Suprapubic skin (tissue), 4 donors: ENCODE results near the gene IL31. TPM values are rescaled to one million over a fixed set of nuclear protein-coding genes. Genes with fewer than 3 reads are reported as not detected.

Source experiments
- DNase-seq, 2 donors: peaks; one replicate each; pipeline ENCODE4 v3.0.0-alpha.2; 2019; ENCODE audit warnings: low spot score in 2 of 2
- H3K27ac ChIP-seq: fragments of 200-600 bp; sonication (generic); one replicate; pipeline ENCODE4 v1.5.1; 2019
- H3K27me3 ChIP-seq: fragments of 200-600 bp; sonication (generic); one replicate; pipeline ENCODE4 v1.5.1; 2019
- H3K36me3 ChIP-seq: fragments of 200-600 bp; sonication (generic); one replicate; pipeline ENCODE4 v1.5.1; 2019
- H3K4me1 ChIP-seq: fragments of 200-600 bp; sonication (generic); one replicate; pipeline ENCODE4 v1.5.1; 2019
- H3K4me3 ChIP-seq: fragments of 200-600 bp; sonication (generic); one replicate; pipeline ENCODE4 v1.5.1; 2019; ENCODE audit warnings: mild to moderate bottlenecking
- H3K9me3 ChIP-seq: fragments of 200-600 bp; sonication (generic); one replicate; pipeline ENCODE4 v1.5.1; 2019
- EP300 ChIP-seq: sonication (generic); formaldehyde crosslinking; IDR thresholded peaks from one replicate; pipeline ENCODE4 v1.6.1; 2017; ENCODE audit warnings: antibody characterized with exemption
- POLR2A ChIP-seq, 2 donors: fragments of 450-650 bp; IDR thresholded peaks; one replicate each; pipeline ENCODE4 v1.6.1; 2017; ENCODE audit warnings: antibody characterized with exemption in 2 of 2, mild to moderate bottlenecking in 2 of 2, moderate library complexity in 2 of 2
- POLR2AphosphoS5 ChIP-seq, 3 donors: sonication (generic); formaldehyde crosslinking; IDR thresholded peaks; one replicate each; pipeline ENCODE4 v1.6.1; 2017; ENCODE audit warnings: antibody characterized with exemption in 3 of 3
- WGBS: methylation state at CpG from one replicate; pipeline ENCODE4 v1.1.5; 2018; 5-methylcytosine and 5-hydroxymethylcytosine counted together
- total RNA-seq, 4 donors: library from RNA; depleted of rRNA; stranded (reverse); fragments of >200 nt; gene quantifications; one replicate each; pipeline ENCODE4 v1.1.0, GENCODE V29; 2016
- TF ChIP-seq, protein P1 (sequence below), 2 donors: fragments of 200-600 bp in 1 of 2; fragments of 450-650 bp in 1 of 2; sonication (generic) in 1 of 2; IDR thresholded peaks; one replicate each; pipeline ENCODE4 v1.5.1; 2016 to 2019; ENCODE audit warnings: antibody characterized with exemption in 2 of 2, mild to moderate bottlenecking in 1 of 2, moderate library complexity in 1 of 2

IL31 gene
- total RNA-seq, 4 donors from 2014 or later: not detected

DNA sequence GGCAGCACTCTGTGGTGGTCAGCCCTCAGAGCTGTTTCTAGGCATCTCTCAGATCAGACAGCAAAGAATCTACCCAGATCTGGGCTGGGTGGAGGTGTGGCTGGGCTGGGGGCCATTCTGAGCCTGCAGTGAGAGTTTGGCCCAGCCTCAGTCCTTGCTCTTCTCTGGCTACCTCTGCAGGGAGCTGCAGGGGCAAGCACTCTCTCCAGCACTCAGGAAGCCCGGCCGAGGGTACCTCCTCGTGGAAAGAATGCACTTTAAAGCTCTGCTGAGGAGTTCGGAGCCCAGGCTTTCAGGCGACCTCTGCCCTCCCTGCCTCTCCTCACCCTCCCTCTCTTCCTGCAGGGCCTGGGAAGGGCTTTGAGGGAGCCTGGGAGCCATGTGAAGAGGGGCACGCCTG, 31.2 kb downstream of the IL31 start:
- no peak for DNase-seq
- WGBS: 100% methylated on average over 1 of the region's 6 CpGs
- TF ChIP-seq, protein P1, sequence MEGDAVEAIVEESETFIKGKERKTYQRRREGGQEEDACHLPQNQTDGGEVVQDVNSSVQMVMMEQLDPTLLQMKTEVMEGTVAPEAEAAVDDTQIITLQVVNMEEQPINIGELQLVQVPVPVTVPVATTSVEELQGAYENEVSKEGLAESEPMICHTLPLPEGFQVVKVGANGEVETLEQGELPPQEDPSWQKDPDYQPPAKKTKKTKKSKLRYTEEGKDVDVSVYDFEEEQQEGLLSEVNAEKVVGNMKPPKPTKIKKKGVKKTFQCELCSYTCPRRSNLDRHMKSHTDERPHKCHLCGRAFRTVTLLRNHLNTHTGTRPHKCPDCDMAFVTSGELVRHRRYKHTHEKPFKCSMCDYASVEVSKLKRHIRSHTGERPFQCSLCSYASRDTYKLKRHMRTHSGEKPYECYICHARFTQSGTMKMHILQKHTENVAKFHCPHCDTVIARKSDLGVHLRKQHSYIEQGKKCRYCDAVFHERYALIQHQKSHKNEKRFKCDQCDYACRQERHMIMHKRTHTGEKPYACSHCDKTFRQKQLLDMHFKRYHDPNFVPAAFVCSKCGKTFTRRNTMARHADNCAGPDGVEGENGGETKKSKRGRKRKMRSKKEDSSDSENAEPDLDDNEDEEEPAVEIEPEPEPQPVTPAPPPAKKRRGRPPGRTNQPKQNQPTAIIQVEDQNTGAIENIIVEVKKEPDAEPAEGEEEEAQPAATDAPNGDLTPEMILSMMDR (IDR thresholded peaks at IDR 0.05): no peak
- TF ChIP-seq POLR2AphosphoS5 (IDR thresholded peaks at IDR 0.05) (no peak), EP300 (no peak), POLR2A (IDR thresholded peaks at IDR 0.05) (no peak)
- no peak overlapping the region for H3K4me3 ChIP-seq
- H3K27ac ChIP-seq: no peak overlapping the region
- no peaks in the 10 kb centered on the region for H3K9me3 ChIP-seq
- H3K4me1 ChIP-seq: peaks cover 4% of the 10 kb centered on the region
- H3K27me3 ChIP-seq: no peaks in the 10 kb centered on the region
- H3K36me3 ChIP-seq: peaks cover 59% of the 10 kb centered on the region

DNA sequence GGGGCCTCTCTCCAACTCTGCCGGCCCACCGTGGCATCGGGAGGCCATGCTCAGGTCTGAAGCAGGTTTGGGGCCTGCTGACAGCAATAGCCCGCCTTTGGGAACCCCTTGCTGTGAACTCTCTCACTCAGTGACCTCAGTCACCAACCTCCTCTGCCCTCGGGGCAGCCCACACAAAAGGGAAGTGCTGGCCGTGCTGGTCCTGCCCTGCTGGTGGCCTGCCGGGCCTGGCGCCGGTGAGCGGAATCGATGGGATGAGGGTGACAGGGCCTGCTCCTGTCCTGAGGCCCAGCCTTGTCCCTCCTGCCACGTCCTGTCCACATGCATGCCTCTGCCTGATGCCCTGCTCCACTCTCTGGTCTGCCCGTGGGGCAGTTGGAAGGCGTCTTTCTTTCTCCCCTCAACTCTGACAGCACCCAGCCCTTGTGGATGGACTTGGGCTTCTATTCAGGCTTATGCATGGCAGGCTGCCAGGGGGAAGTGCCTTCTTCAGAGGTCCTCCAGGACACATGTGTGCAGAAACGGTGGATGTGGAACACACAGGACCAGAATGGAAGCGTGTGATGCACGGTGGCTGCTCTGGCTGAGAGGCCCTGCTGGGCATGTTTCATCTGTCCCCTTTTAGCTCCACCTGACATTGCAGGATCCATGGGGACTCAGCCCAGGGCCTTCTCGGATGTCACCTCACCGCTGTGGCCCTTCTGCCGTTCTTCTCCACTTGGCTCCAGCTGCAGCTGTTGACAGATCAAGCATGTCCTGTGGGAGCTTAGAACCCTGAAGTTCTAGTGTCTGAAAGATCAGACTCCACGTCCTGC, 31.9 kb downstream of the IL31 start:
- H3K4me1 ChIP-seq: peaks cover 4% of the 10 kb centered on the region
- H3K36me3 ChIP-seq: peaks cover 59% of the 10 kb centered on the region
- H3K27me3 ChIP-seq: no peaks in the 10 kb centered on the region
- TF ChIP-seq POLR2A (IDR thresholded peaks at IDR 0.05): no peak
- no peak for TF ChIP-seq POLR2AphosphoS5 (IDR thresholded peaks at IDR 0.05)
- no peak for TF ChIP-seq EP300
- TF ChIP-seq, protein P1 (IDR thresholded peaks at IDR 0.05): no peak
- WGBS: 77% methylated on average over 13 of the region's 21 CpGs
- no peak overlapping the region for H3K4me3 ChIP-seq
- no peak for DNase-seq
- no peaks in the 10 kb centered on the region for H3K9me3 ChIP-seq
- H3K27ac ChIP-seq: no peak overlapping the region

- peaks cover 63% of the 10 kb centered on the region for H3K36me3 ChIP-seq
- H3K27ac ChIP-seq: no peak overlapping the region
- TF ChIP-seq POLR2AphosphoS5 (IDR thresholded peaks at IDR 0.05) (no peak), EP300 (no peak), POLR2A (IDR thresholded peaks at IDR 0.05) (no peak)
- TF ChIP-seq, protein P1 (IDR thresholded peaks at IDR 0.05): no peak
- peaks cover 4% of the 10 kb centered on the region for H3K4me1 ChIP-seq
- 94% methylated on average over 18 of the region's 19 CpGs for WGBS
- no peaks in the 10 kb centered on the region for H3K27me3 ChIP-seq
- no peaks in the 10 kb centered on the region for H3K9me3 ChIP-seq
- no peak for DNase-seq
- no peak overlapping the region for H3K4me3 ChIP-seq
Observed at GRCh38 chr12:122140467-122141257, 33.4 kb downstream of the IL31 start.

GRCh38 chr12:122139941-122140340, 34.1 kb downstream of the IL31 start:
- Histone ChIP-seq H3K27ac (no peak overlapping the region), H3K4me1 (peaks cover 4% of the 10 kb centered on the region), H3K36me3 (peaks cover 71% of the 10 kb centered on the region), H3K9me3 (no peaks in the 10 kb centered on the region), H3K4me3 (no peak overlapping the region), H3K27me3 (no peaks in the 10 kb centered on the region)
- TF ChIP-seq POLR2AphosphoS5 (IDR thresholded peaks at IDR 0.05) (no peak), EP300 (no peak), POLR2A (IDR thresholded peaks at IDR 0.05) (no peak)
- TF ChIP-seq, protein P1 (IDR thresholded peaks at IDR 0.05): no peak
- WGBS: 92% methylated on average over 8 of the region's 8 CpGs
- no peak for DNase-seq

GRCh38 chr12:122139266-122139665, 34.8 kb downstream of the IL31 start:
- WGBS: 95% methylated on average over 14 of the region's 15 CpGs
- TF ChIP-seq POLR2AphosphoS5 (IDR thresholded peaks at IDR 0.05): no peak
- TF ChIP-seq, protein P1 (IDR thresholded peaks at IDR 0.05): no peak
- no peak for TF ChIP-seq POLR2A (IDR thresholded peaks at IDR 0.05)
- no peak for TF ChIP-seq EP300

More at GRCh38 chr12:122139266-122139665, 34.8 kb downstream of the IL31 start:
- Histone ChIP-seq H3K36me3 (peaks cover 77% of the 10 kb centered on the region), H3K27ac (no peak overlapping the region), H3K4me3 (no peak overlapping the region), H3K9me3 (no peaks in the 10 kb centered on the region), H3K27me3 (no peaks in the 10 kb centered on the region), H3K4me1 (peaks cover 4% of the 10 kb centered on the region)
- DNase-seq: no peak
